NK-92 treated with Interleukin-12 subunit alpha and Interleukin-12 subunit beta, amount 100 ng/mL, for 24 hours (cell line): ENCODE results near the gene SMYD3.

Source experiments
- DNase-seq: peaks from one replicate; lab custom pipeline; 2025; lab: John Stamatoyannopoulos, UW

Gene SMYD3

GRCh38 chr1:246214708-246215509, 292.2 kb downstream of the SMYD3 start:
- DNase-seq: no peak

GRCh38 chr1:246213947-246214346, 293.1 kb downstream of the SMYD3 start:
- DNase-seq: no peak

GRCh38 chr1:246213502-246213901, 293.6 kb downstream of the SMYD3 start:
- DNase-seq: no peak

- no peak for DNase-seq
Observed at GRCh38 chr1:246213036-246213435, 294.0 kb downstream of the SMYD3 start.

GRCh38 chr1:246212013-246212412, 295.1 kb downstream of the SMYD3 start:
- no peak for DNase-seq

GRCh38 chr1:246210756-246211155, 296.3 kb downstream of the SMYD3 start:
- DNase-seq: no peak

GRCh38 chr1:246208105-246208504, 299.0 kb downstream of the SMYD3 start:
- no peak for DNase-seq

- no peak for DNase-seq
Observed at GRCh38 chr1:246203180-246203579, 303.9 kb downstream of the SMYD3 start.

GRCh38 chr1:246200738-246201137, 306.3 kb downstream of the SMYD3 start:
- DNase-seq: no peak

- no peak for DNase-seq
Observed at GRCh38 chr1:246200225-246200624, 306.9 kb downstream of the SMYD3 start.

GRCh38 chr1:246199086-246199645, 307.9 kb downstream of the SMYD3 start:
- no peak for DNase-seq

GRCh38 chr1:246198115-246198816, 308.8 kb downstream of the SMYD3 start:
- DNase-seq: no peak

- no peak for DNase-seq
Observed at GRCh38 chr1:246197076-246197475, 310.0 kb downstream of the SMYD3 start.

GRCh38 chr1:246195296-246195695, 311.8 kb downstream of the SMYD3 start:
- DNase-seq: no peak

- no peak for DNase-seq
Observed at GRCh38 chr1:246193537-246193936, 313.5 kb downstream of the SMYD3 start.

GRCh38 chr1:246189126-246189525, 318.0 kb downstream of the SMYD3 start:
- no peak for DNase-seq

- DNase-seq: no peak
Observed at GRCh38 chr1:246187834-246188372, 319.2 kb downstream of the SMYD3 start.

GRCh38 chr1:246184503-246184902, 322.6 kb downstream of the SMYD3 start:
- no peak for DNase-seq

- DNase-seq: no peak
Observed at GRCh38 chr1:246182149-246182851, 324.8 kb downstream of the SMYD3 start.

GRCh38 chr1:246181241-246181640, 325.8 kb downstream of the SMYD3 start:
- no peak for DNase-seq

- no peak for DNase-seq
Observed at GRCh38 chr1:246179401-246179800, 327.7 kb downstream of the SMYD3 start.

GRCh38 chr1:246178717-246179311, 328.3 kb downstream of the SMYD3 start:
- no peak for DNase-seq
